B cell (primary cell): ENCODE measurements around the gene SYNRG. TPM values are rescaled to one million over a fixed set of nuclear protein-coding genes. Genes with fewer than 3 reads are reported as not detected.

Source experiments
- ATAC-seq: fragments of 200-7000 bp; cut with Tn5 transposase; one replicate; pipeline ENCODE4 v1.10.0; 2021; ENCODE audit warnings: low read depth, mild to moderate bottlenecking, moderate number of reproducible peaks, moderate library complexity
- CTCF ChIA-PET: fragments of 350-600 bp; sonication (Branson Sonifier 250); formaldehyde crosslinking; loops from one replicate; lab custom pipeline; 2021; ENCODE audit warnings: antibody characterized with exemption, inconsistent platforms; lab: Charles Lee
- POLR2A ChIA-PET: fragments of 350-600 bp; sonication (Branson Sonifier 250); formaldehyde crosslinking; loops from one replicate; lab custom pipeline; 2021; ENCODE audit warnings: antibody characterized with exemption; lab: Charles Lee
- DNase-seq: peaks from one replicate; pipeline ENCODE4 v3.0.0; 2013
- H2AFZ ChIP-seq: 2 replicates; pipeline ENCODE4 v1.6.1; 2012; ENCODE audit warnings: mild to moderate bottlenecking, low read depth, low read length; ENCODE audit not compliant: insufficient read depth, poor library complexity, severe bottlenecking
- H3K27ac ChIP-seq, 2 donors: 1 replicate in 1 of 2; 2 replicates in 1 of 2; pipeline ENCODE4 v1.5.1; 2012 to 2013; ENCODE audit warnings: low read length in 2 of 2, mild to moderate bottlenecking in 2 of 2, moderate library complexity in 1 of 2
- H3K27me3 ChIP-seq, 4 experiments: fragments of 200-600 bp in 1 of 4; sonication (generic) in 1 of 4; replicated peaks in 1 of 4; 1 replicate in 2 of 4; 2 replicates in 2 of 4; pipeline versions ENCODE4 v1.6.1 to v1.7.0; 2013 to 2016; ENCODE audit warnings: low read length in 3 of 4, mild to moderate bottlenecking in 2 of 4, mixed read lengths in 1 of 4, moderate library complexity in 1 of 4; ENCODE audit not compliant: insufficient read depth in 4 of 4, control insufficient read depth in 3 of 4; ENCODE audit errors: control extremely low read depth in 1 of 4
- H3K36me3 ChIP-seq, 2 experiments: replicated peaks in 1 of 2; 1 replicate in 1 of 2; 2 replicates in 1 of 2; pipeline versions ENCODE4 v1.6.1 to v1.7.1; 2013; ENCODE audit warnings: low read length in 1 of 2; ENCODE audit not compliant: insufficient read depth in 2 of 2, control insufficient read depth in 1 of 2; ENCODE audit errors: control extremely low read depth in 1 of 2, extremely low read depth in 1 of 2
- H3K4me1 ChIP-seq, 2 donors: fragments of 200-600 bp in 1 of 2; sonication (generic) in 1 of 2; 1 replicate in 1 of 2; 2 replicates in 1 of 2; pipeline versions ENCODE4 v1.5.1 to v1.6.1; 2013 to 2017; ENCODE audit warnings: low read length in 2 of 2; ENCODE audit not compliant: control insufficient read depth in 2 of 2, insufficient read depth in 2 of 2
- H3K4me2 ChIP-seq: replicated peaks from 2 replicates; pipeline ENCODE3; 2012; ENCODE audit warnings: mild to moderate bottlenecking, low read depth, low read length; ENCODE audit not compliant: poor library complexity, severe bottlenecking
- H3K4me3 ChIP-seq, 5 experiments: fragments of 200-600 bp in 1 of 5; sonication (generic) in 1 of 5; 1 replicate in 3 of 5; 2 replicates in 2 of 5; pipeline versions ENCODE4 v1.5.1 to v1.7.0; 2011 to 2016; ENCODE audit warnings: low read length in 4 of 5, mild to moderate bottlenecking in 4 of 5, low read depth in 2 of 5, control low read depth in 1 of 5, moderate library complexity in 1 of 5; ENCODE audit not compliant: insufficient read depth in 1 of 5; ENCODE audit errors: control extremely low read depth in 1 of 5, extremely low read depth in 1 of 5
- H3K79me2 ChIP-seq: fragments of 200-600 bp; sonication (generic); one replicate; pipeline ENCODE4 v1.6.0; 2016; ENCODE audit warnings: low read length; ENCODE audit not compliant: control insufficient read depth, insufficient read depth
- H3K9ac ChIP-seq: fragments of 200-600 bp; sonication (generic); 2 replicates; pipeline ENCODE4 v1.6.1; 2017; ENCODE audit warnings: mild to moderate bottlenecking, low read length, moderate library complexity
- H3K9me3 ChIP-seq, 3 donors: one replicate each; pipeline versions ENCODE4 v1.6.1 to v1.7.1; 2013; ENCODE audit warnings: low read length in 2 of 3; ENCODE audit not compliant: control insufficient read depth in 2 of 3, insufficient read depth in 1 of 3; ENCODE audit errors: control extremely low read depth in 1 of 3
- H4K20me1 ChIP-seq: 2 replicates; pipeline ENCODE4 v1.6.0; 2012; ENCODE audit warnings: mild to moderate bottlenecking, low read length; ENCODE audit not compliant: insufficient read depth, control insufficient read depth, poor library complexity, severe bottlenecking
- H3K27ac Mint-ChIP-seq: one replicate; pipeline ENCODE4 v1.8.0; 2021; ENCODE audit warnings: mixed read lengths
- H3K27me3 Mint-ChIP-seq: one replicate; pipeline ENCODE4 v1.8.0; 2021; ENCODE audit warnings: mixed read lengths
- H3K4me1 Mint-ChIP-seq: one replicate; pipeline ENCODE4 v1.8.0; 2021; ENCODE audit warnings: mixed read lengths
- H3K4me3 Mint-ChIP-seq: one replicate; pipeline ENCODE4 v1.8.0; 2021; ENCODE audit warnings: mixed read lengths
- H3K9me3 Mint-ChIP-seq: one replicate; pipeline ENCODE4 v1.8.0; 2022; ENCODE audit warnings: mixed read lengths; ENCODE audit not compliant: insufficient read depth
- EZH2 ChIP-seq: IDR thresholded peaks from 2 replicates; pipeline ENCODE4 v1.6.1; 2012; ENCODE audit warnings: borderline replicate concordance, low read depth, mild to moderate bottlenecking, moderate library complexity, low read length; ENCODE audit not compliant: insufficient read depth, poor library complexity, severe bottlenecking
- WGBS: methylation state at CpG from one replicate; pipeline ENCODE4 v1.1.5; 2013; ENCODE audit warnings: missing lambda C conversion rate; ENCODE audit not compliant: insufficient coverage; 5-methylcytosine and 5-hydroxymethylcytosine counted together
- intact Hi-C: fragments of 100-400 bp; cut with micrococcal nuclease; formaldehyde crosslinking; loops from one replicate; pipeline ENCODE4 v1.10.0; 2022
- polyA plus RNA-seq: library from polyadenylated mRNA; depleted of rRNA; stranded (reverse); fragments of >200 nt; gene quantifications from 2 replicates; pipeline ENCODE4 v1.2.3, GENCODE V29; 2012
- total RNA-seq, 2 donors: library from RNA; stranded (reverse); fragments of 120-200 nt in 1 of 2; gene quantifications; 1 replicate in 1 of 2; 2 replicates in 1 of 2; pipeline versions ENCODE4 v1.2.3 to v1.2.4, GENCODE V29; 2013 to 2022
- TF ChIP-seq, protein P1 (sequence below): fragments of 200-600 bp; IDR thresholded peaks from one replicate; pipeline ENCODE4 v1.8.0; 2022; ENCODE audit warnings: antibody characterized with exemption, mild to moderate bottlenecking

The SYNRG gene
- total and polyA plus RNA-seq, 2 donors (not counting 1 experiment from before 2014, with no cell fraction given) = 31.8 to 113 TPM

- Mint-ChIP-seq H3K4me1 (peaks cover 48% of the 10 kb centered on the region), H3K9me3 (no peaks in the 10 kb centered on the region), H3K27ac (peak overlapping the region; percentile 97), H3K27me3 (no peaks in the 10 kb centered on the region), H3K4me3 (peak overlapping the region; percentile 95)
- ChIA-PET CTCF (interaction anchor here (0.6 to 2.9 kb wide), 5 partner anchors 12 to 237 kb away, joined by 3 to 19 read pairs (median 3); no protein-coding TSS in a partner anchor), POLR2A (interaction anchor here (0.6 to 1.0 kb wide), 2 partner anchors 36 to 78 kb away, joined by 3 to 6 read pairs; no protein-coding TSS in a partner anchor)
- Histone ChIP-seq H3K9ac (peak overlapping the region; percentile 93), H3K27me3 (no peaks in the 10 kb centered on the region), H3K4me1 (peaks cover 24 to 37% of the 10 kb centered on the region in 2 donors), H3K4me3 (peak overlapping the region; percentile 80 to 94 (median 89)), H3K27ac (peak overlapping the region; percentile 80 to 86), H2AFZ (peak overlapping the region; percentile 78), H3K79me2 (peaks cover 46% of the 10 kb centered on the region), H3K36me3 (peaks cover 5 to 17% of the 10 kb centered on the region in 2 experiments), H4K20me1 (peaks cover 33% of the 10 kb centered on the region), H3K4me2 (peak overlapping the region; percentile 77), H3K9me3 (no peaks in the 10 kb centered on the region)
- intact Hi-C loops = no loop called here
- ATAC-seq = no peak
- peak; percentile 72 for DNase-seq
- 36% methylated on average over 14 of the region's 26 CpGs for WGBS
- no peak for TF ChIP-seq EZH2
- TF ChIP-seq, protein P1, sequence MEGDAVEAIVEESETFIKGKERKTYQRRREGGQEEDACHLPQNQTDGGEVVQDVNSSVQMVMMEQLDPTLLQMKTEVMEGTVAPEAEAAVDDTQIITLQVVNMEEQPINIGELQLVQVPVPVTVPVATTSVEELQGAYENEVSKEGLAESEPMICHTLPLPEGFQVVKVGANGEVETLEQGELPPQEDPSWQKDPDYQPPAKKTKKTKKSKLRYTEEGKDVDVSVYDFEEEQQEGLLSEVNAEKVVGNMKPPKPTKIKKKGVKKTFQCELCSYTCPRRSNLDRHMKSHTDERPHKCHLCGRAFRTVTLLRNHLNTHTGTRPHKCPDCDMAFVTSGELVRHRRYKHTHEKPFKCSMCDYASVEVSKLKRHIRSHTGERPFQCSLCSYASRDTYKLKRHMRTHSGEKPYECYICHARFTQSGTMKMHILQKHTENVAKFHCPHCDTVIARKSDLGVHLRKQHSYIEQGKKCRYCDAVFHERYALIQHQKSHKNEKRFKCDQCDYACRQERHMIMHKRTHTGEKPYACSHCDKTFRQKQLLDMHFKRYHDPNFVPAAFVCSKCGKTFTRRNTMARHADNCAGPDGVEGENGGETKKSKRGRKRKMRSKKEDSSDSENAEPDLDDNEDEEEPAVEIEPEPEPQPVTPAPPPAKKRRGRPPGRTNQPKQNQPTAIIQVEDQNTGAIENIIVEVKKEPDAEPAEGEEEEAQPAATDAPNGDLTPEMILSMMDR = no peak
Observed at GRCh38 chr17:37607637-37608331, 1.4 kb downstream of the SYNRG start.
